NK-92 (cell line): Measurements from ENCODE around the gene CRLF2.
"Not testable (repeated sequence)": the region's sequence is repeated elsewhere in the genome, so short reads cannot be mapped to it uniquely, and the experiment has no call there.

ENCODE experiments used
- DNase-seq: peaks from one replicate; lab custom pipeline; 2025; ENCODE audit not compliant: unreplicated experiment; lab: John Stamatoyannopoulos, UW

The CRLF2 gene

GRCh38 chrX:1212532-1212931, at the start of gene CRLF2:
Gene CRLF2, minus strand, starts transcription at chrX:1212649. Its CDS starts 15 bp downstream, at chrX:1212634.
- no peak for DNase-seq

GRCh38 chrX:1261771-1262170, 49.3 kb upstream of the CRLF2 start:
- DNase-seq = not testable (repeated sequence)

DNA sequence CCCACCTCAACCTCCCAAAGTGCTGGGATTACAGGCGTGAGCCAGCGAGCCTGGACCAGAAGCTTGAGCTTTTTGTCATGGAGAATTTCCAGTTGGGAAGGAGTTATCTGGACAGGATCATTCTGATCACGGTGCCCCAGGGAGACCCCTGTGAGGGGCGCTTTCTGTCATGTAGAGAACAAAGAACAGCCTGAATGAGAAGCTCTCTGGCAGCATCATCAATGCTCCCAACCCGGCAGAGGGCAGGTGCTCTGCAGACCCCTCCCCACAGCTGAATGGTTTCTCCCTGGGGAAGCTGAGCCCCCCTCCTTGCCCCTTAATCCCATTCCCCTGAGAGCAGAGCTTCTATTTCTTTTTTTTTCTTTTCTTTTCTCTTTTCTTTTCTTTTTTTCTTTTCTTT, 48.8 kb upstream of the CRLF2 start:
- no peak for DNase-seq

GRCh38 chrX:1252861-1253260, 40.4 kb upstream of the CRLF2 start:
- no peak for DNase-seq

DNA sequence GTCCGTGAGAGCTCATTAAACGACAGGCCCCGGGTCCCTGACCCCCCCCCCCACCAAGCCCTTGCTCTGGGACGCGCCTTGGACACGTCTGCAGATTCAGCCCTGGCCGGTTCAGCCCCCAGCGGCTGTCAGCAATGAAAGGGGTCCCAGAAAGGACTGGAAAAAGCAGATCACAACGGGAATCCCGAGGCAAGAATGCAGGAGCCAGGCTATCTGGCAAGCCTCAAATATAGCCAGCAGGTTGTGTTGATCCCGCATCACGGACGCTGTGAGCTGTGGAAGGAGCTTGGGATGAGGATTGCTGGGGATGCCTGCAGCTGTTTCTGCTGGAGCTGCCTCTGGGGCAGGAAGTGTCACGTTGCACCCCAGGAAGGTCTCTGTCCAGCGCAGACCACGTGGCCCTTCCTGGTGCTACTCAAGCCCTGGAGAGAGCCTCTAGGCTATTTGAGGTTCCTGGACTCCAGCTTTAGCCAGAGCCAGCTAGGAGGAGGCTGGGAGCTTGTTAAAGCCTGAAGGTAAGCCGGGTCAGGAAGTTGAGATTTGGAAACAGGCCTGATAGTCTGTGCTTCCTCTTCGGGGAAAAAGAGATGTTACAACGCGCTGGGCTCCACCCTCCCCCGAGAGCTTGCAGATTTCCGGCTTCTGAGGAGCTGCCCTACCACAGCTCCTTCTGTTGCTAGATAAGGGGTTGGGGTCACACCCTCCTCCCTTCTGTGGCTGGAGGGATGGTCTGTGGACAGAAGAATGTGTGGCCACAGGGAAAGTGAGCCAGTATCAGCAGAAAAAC, 36.8 kb upstream of the CRLF2 start:
- DNase-seq = no peak

DNA sequence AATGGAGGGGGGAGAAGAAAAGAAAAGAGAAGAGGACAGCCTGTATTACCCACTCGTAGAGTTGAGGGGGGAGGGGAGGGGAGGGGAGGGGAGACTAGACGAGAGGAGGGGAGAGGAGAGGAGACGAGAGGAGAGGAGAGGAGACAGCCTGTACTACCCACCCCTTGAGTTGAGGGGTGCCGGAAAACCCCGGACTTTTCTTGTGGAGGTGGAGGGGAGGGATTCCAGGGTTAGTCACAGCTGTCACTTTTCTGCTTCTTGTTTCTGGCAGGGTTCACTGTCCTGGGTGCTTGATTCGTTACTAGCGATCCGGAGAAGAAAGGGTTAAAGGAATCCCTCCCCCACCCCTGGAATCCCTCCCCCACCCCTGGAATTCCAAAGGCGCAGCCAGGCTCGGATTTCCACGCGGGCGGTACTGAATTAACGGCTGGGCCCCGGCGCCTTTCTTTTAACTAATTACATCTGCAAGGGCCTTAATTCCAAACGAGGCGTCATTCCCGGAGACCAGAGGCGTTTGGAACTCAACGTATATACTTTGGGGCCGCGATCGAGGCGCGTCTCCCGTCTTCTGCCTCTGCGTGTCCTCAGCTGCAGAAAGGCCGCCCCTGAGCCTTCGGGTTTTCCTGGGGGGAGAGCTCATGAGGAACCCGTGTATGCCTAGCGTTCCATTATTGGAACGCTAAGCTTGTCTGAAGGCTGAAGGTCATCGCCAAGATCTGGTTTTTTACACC, 36.0 kb upstream of the CRLF2 start:
- DNase-seq = no peak

- no peak for DNase-seq
These were observed 34.4 kb upstream of the CRLF2 start for GRCh38 chrX:1246816-1247215.

GRCh38 chrX:1244164-1245076, 32.0 kb upstream of the CRLF2 start:
- DNase-seq = no peak

DNA sequence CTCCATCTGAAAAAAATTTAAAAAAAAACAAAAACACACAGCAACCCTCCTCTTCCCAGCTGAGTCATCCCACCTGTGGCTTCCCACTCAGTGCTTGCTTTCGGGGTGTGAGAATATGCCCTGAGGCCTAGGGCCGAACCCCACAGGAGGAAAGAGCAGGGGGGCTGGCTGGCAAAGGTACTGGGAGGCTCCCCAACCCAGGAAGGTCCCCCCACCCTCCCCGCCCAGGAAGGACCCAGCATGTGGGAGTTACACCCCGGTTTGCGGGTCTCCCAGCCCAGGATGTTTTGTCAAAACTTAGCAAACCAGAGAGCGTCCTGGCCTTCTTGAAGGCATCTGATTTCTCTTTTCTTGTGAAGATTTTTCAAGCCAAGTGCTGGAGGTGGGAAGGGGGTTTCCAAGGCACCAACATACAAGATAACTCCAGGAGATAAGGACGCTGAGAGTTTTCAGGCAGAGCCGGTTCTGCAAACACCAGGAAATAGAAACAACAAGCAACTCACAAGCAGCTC, 30.5 kb upstream of the CRLF2 start:
- DNase-seq = no peak

GRCh38 chrX:1240551-1240950, 28.1 kb upstream of the CRLF2 start:
- DNase-seq = not testable (repeated sequence)

DNA sequence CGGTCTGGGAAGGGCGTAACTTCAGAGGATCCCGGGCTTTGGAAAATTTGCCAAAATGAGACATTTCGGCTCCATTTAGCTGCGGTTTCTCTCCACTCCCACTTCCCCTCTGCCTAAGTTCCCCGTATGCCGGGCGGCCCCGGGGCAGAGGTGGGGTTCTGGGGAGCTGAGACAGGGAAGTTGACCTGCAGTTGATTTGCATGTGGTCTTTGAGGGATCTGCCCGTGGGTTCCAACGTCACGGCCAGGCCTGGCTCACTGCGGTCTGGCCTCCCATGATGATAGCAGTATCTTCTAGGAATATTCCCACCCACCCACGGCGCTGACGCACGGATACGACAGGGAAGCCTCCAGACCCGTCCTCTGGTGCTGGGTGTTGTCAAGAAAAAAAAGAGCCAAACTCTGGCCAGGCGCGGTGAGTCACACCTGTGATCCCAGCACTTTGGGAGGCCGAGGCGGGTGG, 27.3 kb upstream of the CRLF2 start:
- DNase-seq = no peak

- DNase-seq = peak; percentile 1
These were observed 19.5 kb upstream of the CRLF2 start for GRCh38 chrX:1231850-1232465.

DNA sequence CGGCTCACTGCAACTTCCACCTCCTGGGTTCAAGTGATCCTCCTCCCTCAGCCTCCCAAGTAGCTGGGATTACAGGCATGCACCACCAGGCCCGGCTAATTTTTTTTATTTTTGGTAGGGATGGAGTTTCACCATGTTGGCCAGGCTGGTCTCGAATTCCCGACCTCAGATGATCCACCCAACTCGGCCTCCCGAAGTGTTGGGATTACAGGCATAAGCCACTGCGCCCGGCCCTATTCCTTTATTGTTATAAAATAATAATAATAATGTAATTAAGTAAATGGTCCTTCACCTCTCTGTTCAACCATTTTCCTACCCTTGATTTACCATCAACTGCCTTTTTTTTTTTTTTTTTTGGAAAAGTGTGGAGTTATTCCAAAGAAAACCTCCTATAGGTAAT, 15.7 kb upstream of the CRLF2 start:
- DNase-seq = not testable (repeated sequence)

DNA sequence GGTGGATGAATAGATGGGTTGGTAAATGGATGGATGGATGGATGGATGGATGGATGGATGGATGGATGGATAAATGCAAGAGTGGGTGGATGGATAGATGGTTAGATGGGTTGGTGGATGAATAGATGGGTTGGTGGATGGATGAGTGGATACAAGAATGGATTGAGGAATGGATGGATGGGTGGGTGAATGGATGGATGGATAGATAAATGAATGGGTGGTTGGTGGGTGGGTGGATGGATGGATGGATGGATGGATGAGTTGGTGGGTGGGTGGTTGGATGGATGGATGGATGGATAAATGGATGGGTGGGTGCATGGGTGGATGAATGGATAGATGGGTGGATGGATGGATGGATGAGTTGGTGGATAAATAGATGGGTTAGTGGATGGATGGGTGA, 13.8 kb upstream of the CRLF2 start:
- no peak for DNase-seq

DNA sequence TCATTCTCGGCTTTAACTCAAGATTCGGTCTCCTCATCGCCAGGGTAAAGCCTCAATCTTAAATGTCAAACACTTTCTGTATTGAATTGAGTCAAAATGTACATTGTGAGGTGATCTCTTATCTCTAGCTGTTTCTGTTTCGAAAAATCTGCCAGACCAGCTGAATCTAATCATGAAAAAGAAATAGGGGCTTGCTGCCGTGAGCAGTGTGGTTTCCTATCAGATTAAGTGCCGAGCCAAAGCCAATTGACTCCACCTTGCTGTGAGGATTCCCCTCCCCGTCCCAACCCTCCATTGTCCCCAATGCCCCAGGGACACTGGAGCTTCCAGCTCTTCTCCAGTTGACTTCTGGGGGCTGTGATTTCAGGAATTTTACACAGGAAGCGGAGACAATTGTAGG, 12.5 kb upstream of the CRLF2 start:
- DNase-seq = no peak

- DNase-seq = no peak
These were observed 10.8 kb upstream of the CRLF2 start for GRCh38 chrX:1223242-1223600.

DNA sequence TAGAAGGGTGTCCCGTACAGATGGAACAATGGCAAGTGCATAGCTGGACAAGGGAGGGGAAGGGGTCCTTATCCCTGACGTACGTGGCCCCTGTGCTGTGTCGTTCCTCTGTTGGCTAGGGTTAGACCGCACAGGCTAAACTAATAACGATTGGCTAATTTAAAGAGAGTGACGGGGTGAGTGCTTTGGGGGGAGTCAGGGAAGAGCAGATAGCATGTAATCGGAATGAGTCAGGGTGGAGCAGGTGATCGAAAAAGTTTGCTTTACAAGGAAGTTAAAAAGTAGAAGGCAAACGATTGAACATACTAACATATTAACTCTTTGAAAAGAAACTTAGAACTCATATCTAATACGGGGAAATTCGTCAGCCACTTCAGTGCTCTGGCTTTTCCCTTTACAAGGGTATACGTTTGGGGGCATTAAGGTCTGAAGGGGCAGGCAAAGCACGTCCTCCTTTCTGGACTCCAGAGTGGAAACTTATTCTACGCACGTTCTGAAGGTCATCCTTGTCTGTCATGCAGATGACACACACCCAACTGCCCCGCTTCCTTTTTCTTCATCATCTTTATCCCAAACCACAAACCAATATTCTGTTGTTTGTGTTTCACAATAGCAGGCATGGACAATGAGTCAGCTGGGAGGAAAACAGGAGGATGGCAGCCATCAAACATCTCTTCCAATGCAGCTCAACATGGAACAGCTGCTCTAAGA, 10.2 kb upstream of the CRLF2 start:
- no peak for DNase-seq

GRCh38 chrX:1221296-1221845, 8.9 kb upstream of the CRLF2 start:
- no peak for DNase-seq

DNA sequence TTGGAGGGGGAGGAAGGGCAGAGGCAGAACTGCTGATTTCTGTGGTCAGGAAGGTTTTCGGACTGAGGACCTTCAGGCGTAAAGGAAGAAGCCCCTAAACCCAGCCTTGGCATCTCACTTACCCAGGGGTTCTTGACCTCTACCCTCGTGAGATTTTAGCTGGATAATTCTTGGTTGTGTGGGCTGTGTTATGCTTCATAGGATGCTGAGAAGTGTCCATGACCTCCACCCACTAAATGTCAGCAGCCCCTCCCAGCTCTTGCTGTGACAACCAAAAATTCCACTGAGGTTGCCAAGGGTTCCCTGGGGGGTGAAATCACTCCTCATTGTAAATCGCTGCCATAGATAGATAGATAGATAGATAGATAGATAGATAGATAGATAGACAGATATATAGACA, 5.8 kb upstream of the CRLF2 start:
- no peak for DNase-seq
